AML-193 (cell line): ENCODE measurements around the gene TP53I11.
A peak's percentile ranks its signal among the peaks of the same experiment; 100 is the strongest.

Experiments used
- DNase-seq, 2 experiments: peaks; one replicate each; lab custom pipeline; 2025; lab: John Stamatoyannopoulos, UW

The TP53I11 gene

DNA sequence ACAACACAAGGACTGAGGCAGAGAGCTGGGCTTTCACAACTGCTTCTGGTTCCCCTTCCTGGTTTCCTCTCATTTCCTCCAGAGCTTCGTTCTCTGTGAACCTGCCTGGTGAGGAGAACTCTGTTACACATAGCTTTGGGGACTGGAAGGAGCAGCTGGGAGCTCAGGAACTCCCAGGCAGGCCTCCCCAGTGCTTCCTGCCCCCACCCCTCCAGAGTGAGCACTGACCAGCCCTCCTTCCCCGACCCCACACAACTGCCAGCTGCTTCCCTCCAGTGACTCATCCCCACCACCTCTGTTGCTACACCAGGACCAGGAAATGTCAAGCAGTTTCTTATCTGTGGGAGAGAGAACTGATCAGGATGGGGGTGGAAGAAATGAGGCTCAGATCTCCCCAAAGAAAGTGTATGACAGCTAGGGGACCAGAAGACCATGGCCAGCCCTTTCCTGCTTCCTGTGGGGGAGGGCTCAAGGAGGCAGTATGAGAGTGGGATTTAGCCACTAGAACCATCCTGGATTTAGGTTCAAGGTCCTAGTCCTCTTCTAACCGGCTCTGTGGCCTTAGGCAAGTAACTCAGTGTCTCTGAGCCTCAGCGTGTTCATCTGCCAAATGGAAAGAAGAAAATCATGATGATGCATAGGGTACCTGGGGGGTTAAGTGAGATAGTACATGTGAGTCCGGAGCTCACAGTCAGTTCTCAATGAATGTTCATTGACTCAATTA lies 4.5 kb upstream of the TP53I11 start:
- peak; percentile 91 to 94 for DNase-seq

DNA sequence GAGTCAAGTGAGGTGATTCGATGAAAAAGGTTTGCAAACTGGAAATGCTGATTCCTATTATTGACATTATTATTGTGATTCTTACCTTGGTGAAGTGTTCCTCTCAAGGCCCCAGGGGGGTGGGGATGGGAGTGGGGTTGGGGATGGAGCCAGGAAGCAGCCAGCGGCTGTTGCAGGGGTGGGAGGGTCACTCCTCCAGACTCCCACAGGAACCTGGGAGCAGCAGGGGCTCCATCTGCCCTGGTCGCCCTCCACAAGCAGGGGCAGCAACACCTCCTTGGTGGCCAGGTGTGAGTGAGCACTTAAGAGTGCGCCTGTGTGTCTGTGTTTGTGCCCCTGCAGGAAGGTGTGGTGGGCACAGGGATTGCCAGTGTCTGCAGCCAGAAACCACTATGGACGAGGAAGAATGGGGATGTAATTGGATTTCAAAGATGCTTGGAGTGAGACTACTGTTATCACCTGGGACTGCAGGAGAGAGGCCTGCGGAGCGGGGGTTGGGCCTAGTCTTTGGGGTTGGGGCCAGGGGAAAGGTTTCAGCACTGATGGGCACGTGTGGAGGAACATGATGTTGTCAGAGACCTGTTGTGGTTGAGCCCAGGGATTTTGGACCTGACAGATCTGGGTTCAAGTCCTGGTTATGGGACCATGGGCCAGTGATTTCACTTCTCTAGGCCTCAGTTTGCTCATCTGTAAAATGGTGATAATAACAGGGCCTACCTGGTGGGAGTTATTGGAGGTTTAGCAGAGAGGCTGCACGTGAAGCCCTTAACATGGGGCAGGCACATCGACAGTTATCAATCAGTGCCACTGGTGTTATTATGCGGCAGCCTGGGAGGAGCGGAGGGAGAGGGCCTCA lies 3.6 kb upstream of the TP53I11 start:
- DNase-seq = no peak

DNA sequence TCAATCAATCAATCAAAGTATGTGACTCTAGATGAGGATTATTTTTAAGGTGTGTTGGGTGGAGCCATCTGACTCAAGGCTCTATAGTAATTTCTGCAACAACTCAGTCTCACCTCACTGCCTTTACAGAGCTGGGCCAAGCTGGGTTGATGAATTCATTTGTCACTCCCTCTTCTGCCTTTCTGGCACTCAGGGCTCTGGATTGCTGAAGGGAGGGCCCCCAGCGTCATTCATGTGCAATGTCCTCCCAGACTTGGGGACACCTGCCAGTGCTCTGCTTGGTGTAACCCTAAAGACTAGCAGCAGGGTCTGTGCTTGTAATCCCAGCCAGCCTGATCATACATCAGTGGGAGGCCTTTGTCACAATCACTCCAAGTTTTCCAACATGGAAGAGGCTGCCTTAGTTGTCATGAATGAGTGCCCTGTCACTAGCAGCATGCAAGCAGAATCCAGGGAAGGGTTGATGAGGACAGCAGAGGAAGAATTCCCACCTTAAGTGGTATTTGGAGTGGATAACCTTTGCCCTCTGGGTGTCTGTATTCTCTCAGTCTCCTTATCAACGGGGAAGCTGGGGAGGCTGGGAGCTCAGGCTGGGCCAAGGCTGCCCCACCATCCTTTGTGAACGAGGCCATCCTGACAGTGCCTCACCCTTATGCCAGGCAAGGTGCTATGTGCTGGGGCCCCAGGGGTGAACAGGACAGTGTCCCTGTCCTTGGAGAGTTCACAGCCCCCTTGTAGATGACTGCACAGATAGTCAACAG lies 2.0 kb upstream of the TP53I11 start:
- no peak for DNase-seq

DNA sequence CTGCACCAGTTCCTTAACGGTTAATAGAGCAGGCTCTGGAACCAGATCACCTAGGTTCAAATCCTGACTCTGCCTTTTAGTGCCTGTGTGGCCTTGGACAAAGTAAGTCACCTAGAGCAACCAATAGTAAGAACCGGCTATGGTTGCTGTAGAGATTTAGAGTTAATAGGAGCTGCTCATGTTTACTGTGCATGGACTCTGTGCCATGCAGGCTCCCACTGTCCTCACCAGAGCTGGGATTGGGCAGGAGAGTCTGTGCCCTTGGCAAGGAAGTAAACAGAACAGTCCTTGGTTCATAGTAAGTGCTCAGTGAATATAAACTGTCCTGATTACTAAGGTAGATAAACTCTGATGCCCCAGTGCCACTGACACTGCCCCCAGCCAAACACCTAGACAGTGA lies 1.4 kb upstream of the TP53I11 start:
- no peak for DNase-seq

DNA sequence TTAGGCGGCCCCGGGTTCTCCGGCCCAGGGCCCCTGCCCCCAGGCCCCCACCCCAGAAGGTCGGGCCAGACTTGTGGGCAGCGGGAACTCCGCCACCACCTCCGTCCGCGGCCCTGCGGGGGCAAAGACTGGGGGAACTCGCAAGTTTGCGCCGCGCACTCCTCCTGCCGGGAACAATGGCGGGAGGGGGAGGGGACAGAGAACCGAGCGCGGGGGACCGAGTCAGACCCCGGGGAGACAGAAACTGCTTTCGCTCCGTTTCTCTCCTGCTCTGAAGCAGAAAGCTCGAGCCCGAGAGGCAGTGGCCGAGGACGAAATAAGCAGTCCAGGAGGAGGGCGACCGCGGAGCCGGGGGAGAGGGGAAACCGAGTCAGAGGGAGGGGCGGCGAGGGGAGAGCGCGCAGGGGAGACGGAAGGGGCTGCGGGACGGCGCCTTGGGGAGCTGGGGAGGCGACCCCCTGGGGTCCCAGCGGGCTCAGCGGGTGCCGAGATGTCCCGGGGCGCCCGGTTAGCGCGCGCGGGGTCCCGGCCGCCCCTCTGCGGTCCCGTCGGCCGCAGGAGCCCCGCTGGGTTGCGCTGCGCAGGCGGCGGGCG lies 555 bp downstream of the TP53I11 start:
- DNase-seq = no peak

DNA sequence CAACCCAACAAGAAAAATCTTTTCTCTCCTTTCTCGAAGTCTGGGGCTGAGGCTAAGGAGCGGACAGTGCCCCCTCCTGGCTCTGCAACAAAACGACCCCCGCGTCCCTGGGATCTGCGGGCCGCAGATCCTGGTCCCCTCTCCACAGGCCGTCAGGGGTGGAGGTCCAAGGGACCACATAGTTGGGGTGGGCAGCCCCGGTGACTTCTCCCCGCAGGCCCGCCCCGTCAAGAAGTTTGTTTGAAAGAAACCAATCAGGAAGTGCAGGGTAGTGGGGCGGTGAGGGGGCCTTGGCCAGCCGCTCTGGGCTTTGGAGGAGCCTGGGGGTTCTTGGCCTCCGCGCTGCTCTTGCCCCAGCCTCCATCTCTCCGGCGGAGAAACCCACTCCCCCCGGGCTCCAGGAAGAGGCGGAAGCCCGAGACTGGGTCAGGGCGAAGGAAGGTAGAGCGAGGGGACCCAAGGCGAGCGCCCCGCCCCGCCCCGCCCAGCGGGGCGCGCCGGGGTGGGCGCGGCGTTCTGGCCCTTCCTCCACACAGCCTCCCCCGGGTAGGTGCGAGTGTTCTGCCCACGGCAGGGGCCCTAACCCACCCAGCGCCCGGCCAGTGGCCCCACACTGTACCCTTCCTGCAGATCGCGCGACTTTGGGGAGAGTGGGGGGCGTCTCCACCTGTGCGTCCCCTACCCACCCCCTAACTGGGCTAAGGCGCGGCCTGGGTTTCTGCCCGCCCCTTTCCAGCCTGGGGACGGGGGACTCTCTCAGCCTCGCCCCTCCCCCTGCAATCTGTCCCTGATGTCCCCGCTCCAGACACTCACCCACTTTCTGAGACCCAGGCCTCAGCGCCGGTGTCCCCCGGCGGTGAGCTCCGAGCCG lies 1.3 kb downstream of the TP53I11 start:
- DNase-seq = peak; percentile 10 to 36

DNA sequence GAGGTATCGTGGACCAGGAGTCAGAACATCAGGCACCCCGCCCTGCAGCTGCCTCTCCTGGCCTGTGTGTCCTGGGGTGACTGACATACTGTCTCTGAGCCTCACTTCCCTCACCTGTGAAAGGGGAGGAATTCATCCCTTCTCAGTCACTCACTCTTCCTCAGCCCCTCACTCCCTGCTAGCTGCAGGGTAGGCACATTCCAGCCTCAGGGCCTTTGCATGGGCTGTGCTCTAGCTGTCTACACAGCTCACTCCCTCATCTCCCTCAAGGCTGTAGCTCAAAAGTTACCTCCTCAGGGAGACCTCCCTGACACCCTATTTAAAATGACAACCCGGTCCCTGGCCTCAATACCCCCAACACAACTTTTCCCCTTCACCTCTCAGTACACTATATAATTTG lies 2.5 kb downstream of the TP53I11 start:
- no peak for DNase-seq

DNA sequence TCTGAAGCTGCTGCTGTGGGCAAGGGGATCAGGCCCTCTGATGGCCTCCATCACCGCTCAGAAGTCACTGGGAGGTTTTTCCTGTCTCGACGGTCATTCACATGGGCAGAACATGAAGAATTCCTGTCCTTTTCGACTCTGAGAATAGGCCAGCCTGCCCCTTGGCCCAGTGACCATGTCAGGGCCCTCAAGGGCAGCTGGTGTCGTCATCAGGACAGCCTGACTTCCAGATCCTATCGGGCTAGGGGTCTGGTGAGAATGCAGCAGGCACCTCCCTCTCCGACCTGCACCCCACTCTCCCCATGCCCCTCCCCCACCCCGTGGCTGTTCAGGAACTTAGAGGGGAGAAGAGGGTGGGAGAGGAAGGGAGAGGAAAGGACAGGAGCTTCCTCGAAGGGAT lies 3.6 kb downstream of the TP53I11 start:
- DNase-seq = no peak

DNA sequence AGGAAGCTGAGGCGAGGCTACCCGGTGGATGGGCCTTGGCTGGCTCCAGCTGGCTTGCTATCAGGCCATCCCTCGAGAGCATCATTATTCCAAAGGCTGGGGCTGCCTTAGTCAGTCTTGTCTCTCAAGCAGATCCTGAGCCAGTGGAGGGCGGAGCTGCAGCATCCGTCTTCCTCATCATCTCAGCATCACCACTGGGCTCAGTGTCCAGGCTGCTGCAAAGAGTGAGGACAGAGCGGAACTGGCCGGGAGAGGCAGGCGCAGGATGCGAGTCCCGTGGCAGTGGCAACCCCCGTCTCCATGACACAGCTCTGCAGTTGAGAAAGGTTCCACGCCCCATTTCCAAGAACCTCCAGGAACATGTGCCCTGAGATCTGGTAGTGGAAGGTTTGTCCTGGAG lies 4.4 kb downstream of the TP53I11 start:
- no peak for DNase-seq

DNA sequence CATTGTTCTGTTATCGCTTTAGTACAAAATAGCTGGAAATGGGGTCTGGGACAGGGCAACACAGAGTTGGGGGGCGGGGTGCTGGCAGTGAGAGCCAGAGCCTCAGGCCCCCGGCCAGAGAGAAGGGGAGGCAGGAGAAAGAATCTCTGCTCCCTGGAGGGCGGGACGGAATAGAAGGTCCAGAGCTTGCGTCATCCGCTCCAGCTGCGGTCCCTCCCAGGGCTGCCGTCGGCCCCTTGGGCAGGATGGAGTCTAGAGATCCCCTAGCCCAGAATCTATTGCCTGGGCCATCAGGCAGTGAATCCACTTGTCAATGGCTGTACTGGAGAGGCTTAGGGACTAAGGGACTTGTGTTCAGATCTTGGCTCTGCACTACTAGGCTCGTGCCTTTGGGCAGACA lies 5.0 kb downstream of the TP53I11 start:
- no peak for DNase-seq

DNA sequence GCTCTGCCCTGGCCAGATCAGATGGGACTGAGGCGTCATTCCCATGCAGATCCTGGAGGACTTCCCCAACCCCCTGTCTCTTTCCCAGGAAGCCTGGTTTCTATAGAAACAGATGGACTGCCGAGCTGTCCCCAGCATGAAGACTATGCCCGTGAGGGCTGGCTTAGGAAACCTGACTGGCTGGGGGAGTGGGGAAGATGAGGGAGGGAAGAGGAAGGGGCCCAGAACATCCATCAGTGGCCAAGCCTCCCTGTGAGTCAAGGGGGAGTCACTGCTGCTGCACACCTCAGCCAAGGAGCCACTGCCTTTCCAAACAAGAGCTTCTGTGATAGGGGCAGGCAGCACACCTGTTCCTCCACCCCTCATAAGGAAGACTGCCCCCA lies 5.8 kb downstream of the TP53I11 start:
- DNase-seq = no peak

DNA sequence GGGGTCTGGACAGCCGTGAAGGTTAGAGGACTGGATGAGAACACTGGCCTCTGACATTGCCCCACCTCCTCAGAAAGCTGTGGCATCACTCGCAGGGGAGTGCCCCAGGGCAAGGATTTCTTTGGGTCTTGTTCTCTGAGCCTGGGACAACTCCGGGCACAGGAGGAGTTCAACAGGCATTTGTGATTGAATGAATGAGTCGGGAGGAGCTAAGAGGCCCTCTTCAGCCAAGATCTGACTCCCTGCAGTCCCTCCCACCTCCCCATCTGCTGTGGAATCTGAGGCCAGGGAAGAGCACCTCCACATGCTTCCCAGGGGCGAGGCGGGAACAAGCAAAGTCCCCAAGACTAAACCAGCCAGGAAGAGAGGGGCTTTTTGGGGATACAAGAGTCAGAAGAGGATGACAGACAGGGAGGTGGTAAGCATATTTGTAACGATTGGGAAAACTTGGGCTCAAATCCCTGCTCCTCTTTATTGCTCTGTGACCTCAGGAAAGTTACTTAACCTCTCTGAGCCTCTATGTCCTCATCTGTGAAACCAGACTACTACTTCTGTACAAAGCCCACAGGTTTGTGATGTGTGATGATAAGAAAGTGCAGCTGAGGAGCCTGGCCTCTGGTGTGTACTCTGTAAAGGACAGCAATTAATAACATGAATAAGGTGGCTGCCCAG lies 6.4 kb downstream of the TP53I11 start:
- no peak for DNase-seq

DNA sequence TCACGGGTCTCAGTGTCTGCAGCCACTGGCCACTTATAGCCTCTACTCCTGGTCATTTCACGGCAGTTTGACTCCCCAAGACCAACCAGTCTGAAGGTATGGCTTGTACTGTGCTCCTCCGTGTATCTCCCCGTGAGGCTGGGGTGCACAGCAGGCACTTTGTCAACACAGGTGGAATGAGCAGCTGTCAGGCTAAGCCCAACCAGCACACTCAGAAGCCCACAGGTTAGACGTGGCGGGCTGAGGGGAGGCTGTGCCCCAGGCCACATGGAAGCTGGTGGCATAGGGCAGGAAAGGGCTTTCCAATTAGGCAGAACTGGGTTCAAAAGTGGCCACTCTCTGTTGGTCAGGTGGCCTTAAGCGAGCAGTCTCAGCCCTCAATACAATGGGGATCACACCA lies 7.0 kb downstream of the TP53I11 start:
- no peak for DNase-seq

DNA sequence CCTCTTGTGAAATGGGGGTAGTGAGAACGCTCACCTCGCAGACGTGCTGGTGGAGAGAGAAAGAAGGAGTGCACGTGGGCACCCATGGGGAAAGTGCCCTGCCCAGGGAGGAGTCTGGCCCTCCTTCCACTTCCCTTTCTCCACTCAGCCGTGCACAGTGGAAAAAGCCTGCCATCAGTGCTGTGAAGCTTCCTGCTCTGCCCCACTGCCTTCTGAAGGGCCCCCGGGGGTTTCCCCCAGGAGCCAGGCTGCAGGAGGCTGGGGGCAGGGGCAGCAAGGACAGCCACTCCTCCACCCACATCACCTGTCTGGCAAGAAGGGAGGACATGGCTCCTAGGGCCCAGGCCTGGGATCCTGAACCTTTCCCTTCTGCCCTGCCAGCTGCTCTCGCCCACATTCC lies 7.6 kb downstream of the TP53I11 start:
- DNase-seq = peak; percentile 62 to 76

DNA sequence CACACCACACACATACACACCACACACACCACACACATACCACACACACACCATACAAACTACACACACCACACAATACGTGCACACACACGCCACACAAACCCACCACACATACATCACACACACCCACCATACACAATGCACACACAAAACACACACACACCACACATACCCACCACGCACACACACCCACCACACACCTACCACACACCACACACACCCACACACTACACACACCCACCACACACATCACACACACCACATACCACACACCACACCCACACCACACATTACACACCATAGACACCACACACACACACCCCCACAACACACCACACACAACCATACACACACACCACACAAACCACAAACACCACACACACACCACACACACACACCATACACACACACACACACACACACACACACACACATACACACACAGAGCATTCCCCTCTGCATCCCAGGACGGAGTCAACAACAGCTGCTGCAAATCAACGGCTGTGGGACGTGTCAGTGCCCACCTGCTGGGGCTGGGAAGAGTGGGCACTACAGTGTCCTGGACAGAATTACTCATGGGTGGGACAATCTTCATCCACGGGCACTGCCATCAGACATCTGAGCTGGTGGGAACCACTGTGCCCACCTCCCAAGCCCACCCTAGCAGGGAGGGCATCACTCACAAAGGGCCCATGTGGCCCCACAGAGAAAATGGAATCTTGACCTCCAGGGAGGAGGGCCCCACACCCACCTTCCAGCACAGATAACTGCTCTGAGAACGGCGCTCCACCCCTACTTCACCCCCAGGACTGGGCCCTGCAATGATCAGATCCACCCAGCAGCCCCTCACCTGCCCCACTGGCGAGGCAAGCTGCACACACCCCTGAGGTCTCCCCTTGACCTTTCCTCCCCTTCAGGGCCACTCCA lies 8.4 kb downstream of the TP53I11 start:
- DNase-seq = no peak

DNA sequence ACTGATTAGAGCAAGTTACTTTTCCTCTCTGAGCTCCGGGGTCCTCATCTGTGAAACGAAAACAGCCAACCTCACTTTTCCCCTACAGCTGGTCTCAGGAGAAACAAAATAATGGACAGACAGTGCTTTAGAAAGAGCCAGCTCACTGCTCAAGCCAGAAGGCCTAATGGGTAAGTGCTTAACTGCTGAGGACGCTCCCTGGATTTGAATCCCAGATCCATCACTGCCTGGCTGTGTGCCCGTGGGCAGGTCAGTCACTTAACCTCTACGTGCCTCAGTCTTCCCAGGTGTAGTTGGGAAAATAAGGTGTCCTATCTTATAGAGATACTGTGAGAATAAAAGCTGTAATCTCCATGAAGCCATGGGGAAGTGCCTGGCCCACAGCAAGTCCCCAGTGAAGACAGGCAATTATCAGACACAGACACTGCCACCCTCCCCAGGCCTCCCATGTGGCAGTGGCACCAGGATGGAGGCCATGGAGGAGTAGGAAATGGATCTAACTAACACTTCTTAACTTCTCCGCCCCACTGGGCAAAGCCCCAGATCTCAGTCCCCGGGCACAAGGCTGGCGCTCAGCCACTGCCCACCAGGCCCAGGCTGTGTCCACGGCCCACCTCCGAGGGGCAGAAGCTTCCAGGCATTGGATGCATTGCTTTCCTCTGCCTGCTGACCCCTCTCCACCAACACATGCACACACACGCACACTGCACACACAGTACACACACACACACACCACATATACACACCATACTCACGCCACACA lies 9.2 kb downstream of the TP53I11 start:
- DNase-seq = no peak

DNA sequence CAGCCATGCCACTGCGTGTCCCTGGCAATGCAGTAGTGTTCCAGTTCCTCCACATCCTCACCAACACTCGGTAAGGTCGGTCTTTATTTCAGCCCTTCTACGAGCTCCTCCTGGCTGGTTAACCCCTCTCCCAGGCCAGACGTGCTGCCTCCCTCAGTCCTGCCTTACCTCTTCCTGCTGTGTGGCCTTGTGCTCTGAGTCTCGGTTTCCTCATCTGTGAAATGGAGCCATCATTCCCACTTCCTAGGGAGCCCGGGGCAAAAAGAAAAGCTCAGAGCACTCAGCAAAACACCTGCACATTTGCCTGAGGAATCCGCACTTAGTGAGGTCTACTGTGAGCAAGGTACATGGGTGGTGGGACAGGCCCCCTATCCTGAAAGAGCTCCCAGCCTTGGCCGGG lies 9.8 kb downstream of the TP53I11 start:
- no peak for DNase-seq

DNA sequence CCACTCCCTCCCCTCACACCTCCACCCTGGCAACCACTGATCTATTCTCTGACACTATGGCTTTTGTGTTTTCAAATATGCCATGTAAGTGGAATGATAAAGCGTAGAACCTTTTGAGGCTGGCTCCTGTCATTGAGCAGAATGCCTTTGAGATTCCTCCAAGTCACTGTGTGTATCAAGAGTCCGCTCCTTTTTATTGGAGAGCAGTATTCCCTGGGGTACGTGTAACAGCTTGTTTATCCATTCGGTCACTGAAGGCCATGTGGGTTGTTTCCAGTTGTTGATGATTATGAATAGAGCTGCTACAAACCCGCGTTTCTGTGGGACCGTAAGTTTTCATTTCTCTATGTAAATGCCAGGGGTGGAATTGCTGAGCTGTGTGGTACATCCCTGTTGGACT lies 10.3 kb downstream of the TP53I11 start:
- DNase-seq = no peak
